SU-DHL-6 (cell line): ENCODE data around the gene FMN1.

ENCODE experiments used
- CTCF ChIP-seq: fragments of 200-600 bp; sonication (generic); IDR thresholded peaks from one replicate; pipeline ENCODE4 v1.5.1; 2017; ENCODE audit warnings: antibody characterized with exemption, mild to moderate bottlenecking, low read length, moderate library complexity; ENCODE audit not compliant: insufficient read depth, poor library complexity, severe bottlenecking
- EZH2phosphoT487 ChIP-seq: fragments of 200-600 bp; sonication (generic), shearing (Covaris generic); conservative IDR thresholded peaks from 2 replicates; pipeline ENCODE4 v1.6.1; 2018; ENCODE audit warnings: mild to moderate bottlenecking, antibody characterized with exemption, low read length, moderate library complexity, mixed read lengths

- TF ChIP-seq CTCF (no peak), EZH2phosphoT487 (no peak)
These were observed 250.1 kb downstream of the FMN1 start for GRCh38 chr15:32944431-32944830.
